ENCODE measurements around the gene MOCS1. TPM values are rescaled to one million over a fixed set of nuclear protein-coding genes. Genes with fewer than 3 reads are reported as not detected.

MOCS1 gene
- total and polyA plus RNA-seq, 2 donors (not counting 1 experiment from before 2014, with no cell fraction given) = 0.15 TPM; not detected in 1

- peaks cover 0 to 5% (median 0%) of the 10 kb centered on the region in 4 experiments for H3K27me3 ChIP-seq (replicated peaks in 1 of 4; ENCODE audit: control extremely low read depth in 1 of 4, control insufficient read depth in 3 of 4, insufficient read depth in 4 of 4, low read length in 3 of 4)
- no peak for TF ChIP-seq EZH2 (IDR thresholded peaks at IDR 0.05; ENCODE audit: borderline replicate concordance, insufficient read depth, low read depth, low read length, poor library complexity, severe bottlenecking)
- no peak for TF ChIP-seq CTCF (IDR thresholded peaks at IDR 0.05)
- H3K9ac ChIP-seq (ENCODE audit: low read length) = no peak overlapping the region
- H3K79me2 ChIP-seq (ENCODE audit: control insufficient read depth, insufficient read depth, low read length) = no peaks in the 10 kb centered on the region
- no peaks in the 10 kb centered on the region for H3K4me1 Mint-ChIP-seq
- no peak overlapping the region for H3K27ac Mint-ChIP-seq
- no peak overlapping the region for H3K4me2 ChIP-seq (replicated peaks; ENCODE audit: low read depth, low read length, poor library complexity, severe bottlenecking)
- no peaks in the 10 kb centered on the region for H3K4me1 ChIP-seq (ENCODE audit: control insufficient read depth in 2 of 2, insufficient read depth in 2 of 2, low read length in 2 of 2)
- H3K4me3 Mint-ChIP-seq = no peak overlapping the region
- CTCF ChIA-PET = no interaction called here
- POLR2A ChIA-PET = no interaction called here
- H3K4me3 ChIP-seq (ENCODE audit: control extremely low read depth in 1 of 5, extremely low read depth in 1 of 5, insufficient read depth in 1 of 5, low read depth in 2 of 5, low read length in 4 of 5) = no peak overlapping the region
- H4K20me1 ChIP-seq (ENCODE audit: control insufficient read depth, insufficient read depth, low read length, poor library complexity, severe bottlenecking) = no peaks in the 10 kb centered on the region
- ATAC-seq (ENCODE audit: low read depth) (no peak), DNase-seq (no peak)
- H3K9me3 ChIP-seq (ENCODE audit: control extremely low read depth in 1 of 3, control insufficient read depth in 2 of 3, insufficient read depth in 1 of 3, low read length in 2 of 3) = peaks cover 0 to 10% (median 0%) of the 10 kb centered on the region in 3 donors
- H3K9me3 Mint-ChIP-seq (ENCODE audit: insufficient read depth) = no peaks in the 10 kb centered on the region
- intact Hi-C loops (cut with micrococcal nuclease) = no loop called here
- no peak overlapping the region for H2AFZ ChIP-seq (ENCODE audit: insufficient read depth, low read depth, low read length, poor library complexity, severe bottlenecking)
- 76% methylated on average over 5 of the region's 5 CpGs for WGBS (ENCODE audit: insufficient coverage)
- peaks cover 18% of the 10 kb centered on the region for H3K27me3 Mint-ChIP-seq
- no peaks in the 10 kb centered on the region for H3K36me3 ChIP-seq (replicated peaks in 1 of 2; ENCODE audit: control extremely low read depth in 1 of 2, control insufficient read depth in 1 of 2, extremely low read depth in 1 of 2, insufficient read depth in 2 of 2, low read length in 1 of 2)
- H3K27ac ChIP-seq (ENCODE audit: low read length in 2 of 2) = no peak overlapping the region
Measured at GRCh38 chr6:39884696-39885095, 49.6 kb downstream of the MOCS1 start.

GRCh38 chr6:39882531-39882899 lies 51.7 kb downstream of the MOCS1 start:
- TF ChIP-seq CTCF (IDR thresholded peaks at IDR 0.05) (no peak), EZH2 (IDR thresholded peaks at IDR 0.05; ENCODE audit: borderline replicate concordance, insufficient read depth, low read depth, low read length, poor library complexity, severe bottlenecking) (no peak)
- H3K4me3 Mint-ChIP-seq = no peak overlapping the region
- H3K27me3 ChIP-seq (replicated peaks in 1 of 4; ENCODE audit: control extremely low read depth in 1 of 4, control insufficient read depth in 3 of 4, insufficient read depth in 4 of 4, low read length in 3 of 4) = no peaks in the 10 kb centered on the region
- no peak overlapping the region for H3K27ac ChIP-seq (ENCODE audit: low read length in 2 of 2)
- H3K4me1 Mint-ChIP-seq = no peaks in the 10 kb centered on the region
- WGBS (ENCODE audit: insufficient coverage) = 89% methylated on average over 5 of the region's 8 CpGs
- intact Hi-C loops (cut with micrococcal nuclease) = no loop called here
- no peaks in the 10 kb centered on the region for H3K9me3 Mint-ChIP-seq (ENCODE audit: insufficient read depth)
- no peak overlapping the region for H3K9ac ChIP-seq (ENCODE audit: low read length)
- H4K20me1 ChIP-seq (ENCODE audit: control insufficient read depth, insufficient read depth, low read length, poor library complexity, severe bottlenecking) = no peaks in the 10 kb centered on the region
- no peak overlapping the region for H3K4me2 ChIP-seq (replicated peaks; ENCODE audit: low read depth, low read length, poor library complexity, severe bottlenecking)
- peaks cover 6% of the 10 kb centered on the region for H3K27me3 Mint-ChIP-seq
- ChIA-PET POLR2A (interaction anchor here (0.7 kb wide), 1 partner anchor 534 kb away, joined by 3 read pairs; no protein-coding TSS in a partner anchor), CTCF (no interaction called here)
- H3K4me1 ChIP-seq (ENCODE audit: control insufficient read depth in 2 of 2, insufficient read depth in 2 of 2, low read length in 2 of 2) = no peaks in the 10 kb centered on the region
- H2AFZ ChIP-seq (ENCODE audit: insufficient read depth, low read depth, low read length, poor library complexity, severe bottlenecking) = no peak overlapping the region
- no peak overlapping the region for H3K27ac Mint-ChIP-seq
- no peaks in the 10 kb centered on the region for H3K79me2 ChIP-seq (ENCODE audit: control insufficient read depth, insufficient read depth, low read length)
- no peak for ATAC-seq (ENCODE audit: low read depth)
- H3K9me3 ChIP-seq (ENCODE audit: control extremely low read depth in 1 of 3, control insufficient read depth in 2 of 3, insufficient read depth in 1 of 3, low read length in 2 of 3) = peaks cover 0 to 18% (median 0%) of the 10 kb centered on the region in 3 donors
- H3K36me3 ChIP-seq (replicated peaks in 1 of 2; ENCODE audit: control extremely low read depth in 1 of 2, control insufficient read depth in 1 of 2, extremely low read depth in 1 of 2, insufficient read depth in 2 of 2, low read length in 1 of 2) = no peaks in the 10 kb centered on the region
- H3K4me3 ChIP-seq (ENCODE audit: control extremely low read depth in 1 of 5, extremely low read depth in 1 of 5, insufficient read depth in 1 of 5, low read depth in 2 of 5, low read length in 4 of 5) = no peak overlapping the region
- DNase-seq = no peak

Measured in B cell (primary cell).